PC-3 (cell line): ENCODE data around the gene RABAC1. TPM values are rescaled to one million over a fixed set of nuclear protein-coding genes. Genes with fewer than 3 reads are reported as not detected.

Experiments
- ATAC-seq: fragments of 200-7000 bp; cut with Tn5 transposase; 2 replicates; pipeline ENCODE4 v1.9.1; 2020; ENCODE audit warnings: mild to moderate bottlenecking, moderate library complexity
- BruUV-seq: library from RNA; stranded (reverse); fragments of 400-500 nt; replicated peaks from 2 replicates; lab custom pipeline; 2021; lab: Mats Ljungman, UMichigan
- CTCF ChIA-PET: fragments of 300-600 bp; sonication (Branson Sonifier 250); formaldehyde crosslinking; loops from one replicate; lab custom pipeline; 2022; ENCODE audit warnings: antibody characterized with exemption; lab: Charles Lee
- POLR2A ChIA-PET: fragments of 300-600 bp; sonication (Branson Sonifier 250); formaldehyde crosslinking; loops from one replicate; lab custom pipeline; 2022; ENCODE audit warnings: antibody characterized with exemption; ENCODE audit not compliant: unreplicated experiment; lab: Charles Lee
- DNase-seq: peaks from one replicate; pipeline ENCODE4 v3.0.0-alpha.2; 2015
- H2AFZ ChIP-seq: fragments of 300-600 bp; sonication (generic); 2 replicates; pipeline ENCODE4 v1.6.0; 2016; ENCODE audit warnings: antibody characterized with exemption, low read length
- H3F3A ChIP-seq: fragments of 300-600 bp; sonication (generic); one replicate; pipeline ENCODE4 v1.6.0; 2017; ENCODE audit warnings: antibody characterized with exemption, low read length, control low read depth, mild to moderate bottlenecking; ENCODE audit not compliant: unreplicated experiment
- H3K27ac ChIP-seq: fragments of 300-600 bp; sonication (generic); 2 replicates; pipeline ENCODE4 v1.5.1; 2016; ENCODE audit warnings: mild to moderate bottlenecking, low read length
- H3K27me3 ChIP-seq: fragments of 300-600 bp; sonication (generic); 2 replicates; pipeline ENCODE4 v1.6.1; 2016; ENCODE audit warnings: low read length, mixed read lengths
- H3K36me3 ChIP-seq: fragments of 300-600 bp; sonication (generic); 2 replicates; pipeline ENCODE4 v1.6.1; 2016; ENCODE audit warnings: low read depth, mixed run types, low read length, mixed read lengths
- H3K4me1 ChIP-seq: fragments of 300-600 bp; sonication (generic); 2 replicates; pipeline ENCODE4 v1.5.1; 2016; ENCODE audit warnings: low read length; ENCODE audit not compliant: insufficient read depth
- H3K4me2 ChIP-seq: fragments of 300-600 bp; sonication (generic); 2 replicates; pipeline ENCODE4 v1.6.0; 2016; ENCODE audit warnings: low read length
- H3K4me3 ChIP-seq: fragments of 300-600 bp; sonication (generic); 2 replicates; pipeline ENCODE4 v1.5.1; 2016; ENCODE audit warnings: mild to moderate bottlenecking, low read length, mixed read lengths
- H3K79me2 ChIP-seq: fragments of 300-600 bp; sonication (generic); 2 replicates; pipeline ENCODE4 v1.6.1; 2017; ENCODE audit warnings: low read length, mixed read lengths
- H3K9ac ChIP-seq: fragments of 300-600 bp; sonication (generic); 2 replicates; pipeline ENCODE4 v1.6.0; 2016; ENCODE audit warnings: mild to moderate bottlenecking, low read length
- H3K9me2 ChIP-seq: fragments of 300-600 bp; sonication (generic); replicated peaks from 2 replicates; pipeline ENCODE4 v1.6.1; 2016; ENCODE audit warnings: mixed run types, low read length, mixed read lengths
- H3K9me3 ChIP-seq: fragments of 300-600 bp; sonication (generic); 2 replicates; pipeline ENCODE4 v1.6.1; 2016; ENCODE audit warnings: low read length, mixed read lengths
- H4K20me1 ChIP-seq: fragments of 300-600 bp; sonication (generic); 2 replicates; pipeline ENCODE4 v1.6.1; 2016; ENCODE audit warnings: low read length, mixed read lengths
- CTCF ChIP-seq: fragments of 300-600 bp; sonication (generic); conservative IDR thresholded peaks from 2 replicates; pipeline ENCODE4 v1.5.1; 2017; ENCODE audit warnings: antibody characterized with exemption, low read depth, mild to moderate bottlenecking, low read length
- EZH2 ChIP-seq: fragments of 300-600 bp; sonication (generic); IDR thresholded peaks from one replicate; pipeline ENCODE4 v1.6.1; 2017; ENCODE audit warnings: antibody characterized with exemption, mild to moderate bottlenecking, low read length; ENCODE audit not compliant: unreplicated experiment
- EZH2phosphoT487 ChIP-seq: fragments of 300-600 bp; sonication (generic); IDR thresholded peaks from 2 replicates; pipeline ENCODE4 v1.6.1; 2018; ENCODE audit warnings: mild to moderate bottlenecking, antibody characterized with exemption, low read length, borderline replicate concordance
- intact Hi-C: fragments of 100-400 bp; cut with micrococcal nuclease; formaldehyde crosslinking; loops from 2 replicates; pipeline ENCODE4 v1.9.0; 2023
- total RNA-seq: library from RNA; depleted of rRNA; stranded (reverse); fragments of >200 nt; gene quantifications from 2 replicates; pipeline ENCODE4 v1.2.3, GENCODE V29; 2014

The RABAC1 gene
- total RNA-seq, 1 experiment from 2014 or later: 158 TPM

- Histone ChIP-seq H4K20me1 (no peaks in the 10 kb centered on the region), H3K4me1 (peaks cover 13% of the 10 kb centered on the region; the same call in 1 of the 2 replicates), H3K27ac (no peak overlapping the region), H2AFZ (no peak overlapping the region), H3K4me3 (no peak overlapping the region), H3K79me2 (no peaks in the 10 kb centered on the region), H3K9ac (no peak overlapping the region), H3K9me3 (no peaks in the 10 kb centered on the region), H3K36me3 (no peaks in the 10 kb centered on the region), H3K27me3 (0 out of 2 replicates have a peak, but pooled peaks cover 9% of the 10 kb centered on the region), H3K9me2 (no peaks in the 10 kb centered on the region), H3K4me2 (no peak overlapping the region), H3F3A (no peaks in the 10 kb centered on the region)
- intact Hi-C loops: no loop called here
- no peak for TF ChIP-seq EZH2
- no TSS peak for BruUV-seq
- ChIA-PET POLR2A (no interaction called here), CTCF (no interaction called here)
- ATAC-seq (no peak), DNase-seq (no peak)
Observed at GRCh38 chr19:41933693-41934426, 25.3 kb downstream of the RABAC1 start.

GRCh38 chr19:41932720-41933332 is 26.3 kb downstream of the RABAC1 start:
- intact Hi-C loops: no loop called here
- Histone ChIP-seq H3K4me2 (no peak overlapping the region), H4K20me1 (no peaks in the 10 kb centered on the region), H3K36me3 (no peaks in the 10 kb centered on the region), H3K4me3 (no peak overlapping the region), H3K9me2 (no peaks in the 10 kb centered on the region), H2AFZ (no peak overlapping the region), H3F3A (no peaks in the 10 kb centered on the region), H3K27ac (no peak overlapping the region), H3K9ac (no peak overlapping the region), H3K27me3 (0 out of 2 replicates have a peak, but pooled peaks cover 9% of the 10 kb centered on the region), H3K79me2 (no peaks in the 10 kb centered on the region), H3K9me3 (no peaks in the 10 kb centered on the region), H3K4me1 (peaks cover 14% of the 10 kb centered on the region; the same call in 1 of the 2 replicates)
- no peak for DNase-seq
- ATAC-seq: no peak
- no TSS peak for BruUV-seq
- TF ChIP-seq CTCF (no peak), EZH2 (no peak), EZH2phosphoT487 (no peak)
- CTCF ChIA-PET: no interaction called here
- POLR2A ChIA-PET: no interaction called here

GRCh38 chr19:41932259-41932719 is 26.8 kb downstream of the RABAC1 start:
- H3K9ac ChIP-seq: no peak overlapping the region
- H3K4me3 ChIP-seq: no peak overlapping the region
- H3K36me3 ChIP-seq: no peaks in the 10 kb centered on the region
- no peaks in the 10 kb centered on the region for H4K20me1 ChIP-seq
- ATAC-seq: no peak
- H3K9me2 ChIP-seq: no peaks in the 10 kb centered on the region
- H3K79me2 ChIP-seq: no peaks in the 10 kb centered on the region
- H3K27ac ChIP-seq: no peak overlapping the region
- H3K4me1 ChIP-seq: peaks cover 14% of the 10 kb centered on the region; the same call in 1 of the 2 replicates
- CTCF ChIA-PET: no interaction called here
- no peaks in the 10 kb centered on the region for H3F3A ChIP-seq
- BruUV-seq: no TSS peak
- no peak overlapping the region for H3K4me2 ChIP-seq
- POLR2A ChIA-PET: no interaction called here
- TF ChIP-seq CTCF: no peak
- TF ChIP-seq EZH2phosphoT487: no peak
- no peak for TF ChIP-seq EZH2
- intact Hi-C loops: no loop called here
- H3K27me3 ChIP-seq: 0 out of 2 replicates have a peak, but pooled peaks cover 9% of the 10 kb centered on the region
- DNase-seq: no peak
- H2AFZ ChIP-seq: no peak overlapping the region
- H3K9me3 ChIP-seq: no peaks in the 10 kb centered on the region
